HepG2 (cell line): ENCODE measurements around the gene ZFP1. TPM values are rescaled to one million over a fixed set of nuclear protein-coding genes. Genes with fewer than 3 reads are reported as not detected.

Experiments
- ELK4 ChIP-seq: sonication (generic); formaldehyde crosslinking; IDR thresholded peaks from 2 replicates; pipeline ENCODE4 v1.9.0; 2021; ENCODE audit warnings: missing genetic modification reagents, borderline replicate concordance
- KMT2B ChIP-seq: IDR thresholded peaks from 2 replicates; pipeline ENCODE4 v1.6.1; 2016; ENCODE audit warnings: missing genetic modification reagents, missing compliant biosample characterization
- MAZ ChIP-seq, 2 experiments: sonication (generic) in 1 of 2; formaldehyde crosslinking in 1 of 2; IDR thresholded peaks; 2 replicates each; pipeline versions ENCODE4 v1.5.0 to v1.6.1; 2012 to 2020; ENCODE audit warnings: low read depth in 2 of 2, mild to moderate bottlenecking in 2 of 2, borderline replicate concordance in 1 of 2, improper control_type of control experiment in 1 of 2, low read length in 1 of 2, missing genetic modification reagents in 1 of 2, moderate library complexity in 1 of 2
- MEIS2 ChIP-seq: sonication (generic); formaldehyde crosslinking; IDR thresholded peaks from 2 replicates; pipeline ENCODE4 v1.9.0; 2021; ENCODE audit warnings: mild to moderate bottlenecking, missing genetic modification reagents
- PHF20 ChIP-seq: sonication (generic); formaldehyde crosslinking; IDR thresholded peaks from 2 replicates; pipeline ENCODE4 v1.5.0; 2020; ENCODE audit warnings: mild to moderate bottlenecking, missing genetic modification reagents
- TRIM22 ChIP-seq: fragments of 450-650 bp; IDR thresholded peaks from 2 replicates; pipeline ENCODE4 v1.6.1; 2017
- ZNF687 ChIP-seq: sonication (generic); formaldehyde crosslinking; IDR thresholded peaks from 2 replicates; pipeline ENCODE4 v1.5.1; 2020; ENCODE audit warnings: mild to moderate bottlenecking, missing genetic modification reagents, moderate library complexity
- ZNF704 ChIP-seq: sonication (generic); formaldehyde crosslinking; IDR thresholded peaks from 2 replicates; pipeline ENCODE4 v1.8.1; 2023; ENCODE audit warnings: mild to moderate bottlenecking, inconsistent platforms, moderate library complexity, missing genetic modification reagents, borderline replicate concordance
- ZNF761 ChIP-seq: sonication (generic); formaldehyde crosslinking; conservative IDR thresholded peaks from 2 replicates; pipeline ENCODE4 v1.4.0; 2020; ENCODE audit warnings: mild to moderate bottlenecking, missing genetic modification reagents
- polyA plus RNA-seq, 8 experiments: library from polyadenylated mRNA; depleted of rRNA in 3 of 8; stranded (reverse) in 7 of 8; unstranded in 1 of 8; fragments of >200 nt; fragmentation: Illumina TruSeq in 4 of 8; extraction: Trizol in 4 of 8; gene quantifications; 2 replicates each; pipeline versions ENCODE4 v1.2.1 to v1.2.3, GENCODE V29; 2011 to 2016; ENCODE audit warnings: low read depth in 4 of 8, missing spikeins in 1 of 8, mixed read lengths in 1 of 8; ENCODE audit not compliant: insufficient read depth in 1 of 8
- total RNA-seq, 5 experiments: library from RNA; depleted of rRNA; stranded (reverse); fragments of >200 nt; fragmentation: Illumina TruSeq; extraction: Trizol; gene quantifications; 2 replicates each; pipeline ENCODE4 v1.2.3, GENCODE V29; 2016; ENCODE audit warnings: low read depth in 1 of 5
- TF ChIP-seq, protein P1 (sequence below): sonication (generic); formaldehyde crosslinking; IDR thresholded peaks from 2 replicates; pipeline ENCODE4 v1.5.1; 2020; ENCODE audit warnings: mild to moderate bottlenecking, missing genetic modification reagents, borderline replicate concordance

Gene ZFP1
- total and polyA plus RNA-seq, 2 of the 13 experiments (the other 11 are each of a cell fraction or from before 2014, with no cell fraction given): 8.3 to 14.0 TPM

DNA sequence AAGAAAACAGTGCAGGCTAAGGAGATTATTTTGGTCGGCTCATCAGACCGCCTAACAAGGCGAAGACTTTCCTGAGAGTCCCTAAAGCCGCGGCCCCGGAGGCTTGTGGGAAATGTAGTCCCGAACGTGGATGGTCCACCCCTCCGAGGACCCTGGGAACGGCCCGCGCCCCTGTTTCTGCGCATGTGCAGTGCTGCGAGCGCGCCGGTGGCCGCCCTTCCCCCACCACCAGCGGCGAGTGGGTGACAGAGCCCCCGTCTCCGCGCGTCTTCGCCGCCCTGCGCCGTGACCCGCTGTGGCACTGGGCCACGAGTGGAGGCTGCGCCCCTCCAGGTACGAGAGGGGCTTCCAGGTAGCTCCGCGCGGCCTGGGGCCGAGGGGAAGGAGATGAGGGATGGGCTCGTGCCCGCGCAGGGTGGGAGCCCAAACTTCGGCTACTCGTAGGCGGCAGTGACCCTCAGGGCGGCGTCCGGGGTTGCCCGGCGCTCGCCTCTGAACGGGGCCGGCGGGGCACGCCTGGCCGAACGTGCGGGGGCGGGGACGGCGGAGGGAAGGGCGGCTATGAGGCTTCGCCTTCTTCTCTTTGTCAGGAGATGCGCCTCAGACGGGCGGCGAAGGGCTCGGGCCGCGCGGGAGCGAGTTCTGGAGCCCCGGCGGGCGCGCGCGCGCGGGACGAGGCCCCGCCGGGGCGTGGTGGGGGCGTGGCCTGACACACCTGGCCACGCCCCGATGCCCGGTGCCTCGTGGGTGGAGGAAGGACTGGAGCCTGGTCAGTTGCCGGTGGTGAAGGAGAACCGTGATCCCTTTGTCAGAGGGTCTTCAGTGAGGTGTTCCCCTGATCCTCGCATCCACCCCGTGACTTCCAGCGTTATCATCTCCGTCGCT is at the start of gene ZFP1 (continued):
- TF ChIP-seq ZNF687 (CRISPR knock-in tag) (peak; percentile 94), KMT2B (peak; percentile 96), TRIM22 (no peak), ELK4 (CRISPR knock-in tag) (no peak), ZNF761 (CRISPR knock-in tag) (no peak; the same call in 1 of the 2 replicates), MEIS2 (peak; percentile 94), ZNF704 (CRISPR knock-in tag) (peak; percentile 63; the same call in 1 of the 2 replicates), MAZ (IDR thresholded peaks at IDR 0.05; ENCODE audit: borderline replicate concordance, low read depth, low read length) (peak; percentile 15; the same call in 1 of the 2 replicates), MAZ (CRISPR knock-in tag; IDR thresholded peaks at IDR 0.05; ENCODE audit: low read depth) (peak; percentile 89), PHF20 (CRISPR knock-in tag) (peak; percentile 72)
- TF ChIP-seq, protein P1, sequence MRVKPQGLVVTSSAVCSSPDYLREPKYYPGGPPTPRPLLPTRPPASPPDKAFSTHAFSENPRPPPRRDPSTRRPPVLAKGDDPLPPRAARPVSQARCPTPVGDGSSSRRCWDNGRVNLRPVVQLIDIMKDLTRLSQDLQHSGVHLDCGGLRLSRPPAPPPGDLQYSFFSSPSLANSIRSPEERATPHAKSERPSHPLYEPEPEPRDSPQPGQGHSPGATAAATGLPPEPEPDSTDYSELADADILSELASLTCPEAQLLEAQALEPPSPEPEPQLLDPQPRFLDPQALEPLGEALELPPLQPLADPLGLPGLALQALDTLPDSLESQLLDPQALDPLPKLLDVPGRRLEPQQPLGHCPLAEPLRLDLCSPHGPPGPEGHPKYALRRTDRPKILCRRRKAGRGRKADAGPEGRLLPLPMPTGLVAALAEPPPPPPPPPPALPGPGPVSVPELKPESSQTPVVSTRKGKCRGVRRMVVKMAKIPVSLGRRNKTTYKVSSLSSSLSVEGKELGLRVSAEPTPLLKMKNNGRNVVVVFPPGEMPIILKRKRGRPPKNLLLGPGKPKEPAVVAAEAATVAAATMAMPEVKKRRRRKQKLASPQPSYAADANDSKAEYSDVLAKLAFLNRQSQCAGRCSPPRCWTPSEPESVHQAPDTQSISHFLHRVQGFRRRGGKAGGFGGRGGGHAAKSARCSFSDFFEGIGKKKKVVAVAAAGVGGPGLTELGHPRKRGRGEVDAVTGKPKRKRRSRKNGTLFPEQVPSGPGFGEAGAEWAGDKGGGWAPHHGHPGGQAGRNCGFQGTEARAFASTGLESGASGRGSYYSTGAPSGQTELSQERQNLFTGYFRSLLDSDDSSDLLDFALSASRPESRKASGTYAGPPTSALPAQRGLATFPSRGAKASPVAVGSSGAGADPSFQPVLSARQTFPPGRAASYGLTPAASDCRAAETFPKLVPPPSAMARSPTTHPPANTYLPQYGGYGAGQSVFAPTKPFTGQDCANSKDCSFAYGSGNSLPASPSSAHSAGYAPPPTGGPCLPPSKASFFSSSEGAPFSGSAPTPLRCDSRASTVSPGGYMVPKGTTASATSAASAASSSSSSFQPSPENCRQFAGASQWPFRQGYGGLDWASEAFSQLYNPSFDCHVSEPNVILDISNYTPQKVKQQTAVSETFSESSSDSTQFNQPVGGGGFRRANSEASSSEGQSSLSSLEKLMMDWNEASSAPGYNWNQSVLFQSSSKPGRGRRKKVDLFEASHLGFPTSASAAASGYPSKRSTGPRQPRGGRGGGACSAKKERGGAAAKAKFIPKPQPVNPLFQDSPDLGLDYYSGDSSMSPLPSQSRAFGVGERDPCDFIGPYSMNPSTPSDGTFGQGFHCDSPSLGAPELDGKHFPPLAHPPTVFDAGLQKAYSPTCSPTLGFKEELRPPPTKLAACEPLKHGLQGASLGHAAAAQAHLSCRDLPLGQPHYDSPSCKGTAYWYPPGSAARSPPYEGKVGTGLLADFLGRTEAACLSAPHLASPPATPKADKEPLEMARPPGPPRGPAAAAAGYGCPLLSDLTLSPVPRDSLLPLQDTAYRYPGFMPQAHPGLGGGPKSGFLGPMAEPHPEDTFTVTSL (CRISPR knock-in tag): peak; percentile 61; the same call in 1 of the 2 replicates
